Lung (tissue), 12 donors: ENCODE results near the gene COL16A1. TPM values are rescaled to one million over a fixed set of nuclear protein-coding genes. Genes with fewer than 3 reads are reported as not detected.

ENCODE experiments used
- ATAC-seq: fragments of 200-7000 bp; cut with Tn5 transposase; one replicate; pipeline ENCODE4 v1.9.1; 2020; ENCODE audit warnings: moderate number of reproducible peaks; ENCODE audit not compliant: insufficient read depth, low FRiP score
- DNase-seq, 3 donors: peaks; one replicate each; pipeline ENCODE4 v3.0.0-alpha.2; 2013 to 2017
- H3K27ac ChIP-seq, 2 donors: one replicate each; pipeline ENCODE4 v1.5.1; 2013; ENCODE audit warnings: mild to moderate bottlenecking in 2 of 2, moderate library complexity in 2 of 2, control low read depth in 1 of 2, inconsistent platforms in 1 of 2, low read depth in 1 of 2, low read length in 1 of 2
- H3K27me3 ChIP-seq, 3 donors: one replicate each; pipeline ENCODE4 v1.5.1; 2013; ENCODE audit warnings: low read length in 2 of 3; ENCODE audit not compliant: control insufficient read depth in 3 of 3, insufficient read depth in 3 of 3
- H3K36me3 ChIP-seq, 4 donors: one replicate each; pipeline ENCODE4 v1.5.1; 2013; ENCODE audit warnings: low read length in 4 of 4, mild to moderate bottlenecking in 1 of 4, moderate library complexity in 1 of 4; ENCODE audit not compliant: control insufficient read depth in 4 of 4, insufficient read depth in 4 of 4
- H3K4me1 ChIP-seq, 5 donors: one replicate each; pipeline ENCODE4 v1.5.1; 2013; ENCODE audit warnings: low read length in 5 of 5, mild to moderate bottlenecking in 2 of 5, moderate library complexity in 1 of 5; ENCODE audit not compliant: control insufficient read depth in 5 of 5, insufficient read depth in 5 of 5
- H3K4me3 ChIP-seq: one replicate; pipeline ENCODE4 v1.5.1; 2013; ENCODE audit warnings: mild to moderate bottlenecking, control low read depth, moderate library complexity
- H3K9ac ChIP-seq, 2 donors: one replicate each; pipeline ENCODE4 v1.5.1; 2013; ENCODE audit warnings: low read length in 2 of 2, control low read depth in 1 of 2; ENCODE audit not compliant: insufficient read depth in 1 of 2
- H3K9me3 ChIP-seq, 4 donors: one replicate each; pipeline ENCODE4 v1.5.1; 2013; ENCODE audit warnings: low read length in 3 of 4, mild to moderate bottlenecking in 1 of 4, moderate library complexity in 1 of 4; ENCODE audit not compliant: control insufficient read depth in 4 of 4, insufficient read depth in 3 of 4
- CTCF ChIP-seq: IDR thresholded peaks from 2 replicates; pipeline ENCODE4 v1.5.1; 2012; ENCODE audit warnings: mild to moderate bottlenecking; ENCODE audit errors: control extremely low read depth, extremely low read depth
- WGBS, 2 donors: extraction: QIAGEN DNeasy Blood & Tissue Kit; methylation state at CpG; one replicate each; pipeline ENCODE4 v1.1.7; 2013; 5-methylcytosine and 5-hydroxymethylcytosine counted together
- polyA plus RNA-seq, 2 donors: library from polyadenylated mRNA; stranded (reverse); fragments of 200-250 nt; gene quantifications; one replicate each; pipeline ENCODE4 v1.2.1, GENCODE V29; 2013
- total RNA-seq, 2 donors: library from RNA; depleted of rRNA in 1 of 2; stranded (reverse); fragments of >200 nt in 1 of 2; gene quantifications; one replicate each; pipeline ENCODE4 v1.2.1, GENCODE V29; 2014 to 2021
- donor health status: control.
- donor health status: control.
- donor health status: Bipolar disorder and iron deficiency.
- donor health status: healthy.
- donor health status: DM: yes; HTN: yes; CAD: no.

COL16A1 gene
- total and polyA plus RNA-seq, 4 donors = 16.5 to 83.2 (median 43.3) TPM

GRCh38 chr1:31751822-31752241 is 48.0 kb upstream of the COL16A1 start:
- Histone ChIP-seq H3K27me3 (no peaks in the 10 kb centered on the region), H3K36me3 (no peaks in the 10 kb centered on the region), H3K4me1 (peaks cover 0 to 62% (median 25%) of the 10 kb centered on the region in 5 donors), H3K9me3 (no peaks in the 10 kb centered on the region), H3K27ac (no peak overlapping the region), H3K4me3 (no peak overlapping the region), H3K9ac (no peak overlapping the region)
- DNase-seq (no peak), ATAC-seq (no peak)
- WGBS, 2 donors = 73 to 76% methylated on average over 5 of the region's 5 CpGs
- no peak for TF ChIP-seq CTCF

- Histone ChIP-seq H3K4me1 (peaks cover 0 to 70% (median 33%) of the 10 kb centered on the region in 5 donors), H3K27me3 (no peaks in the 10 kb centered on the region), H3K27ac (no peak overlapping the region), H3K36me3 (no peaks in the 10 kb centered on the region), H3K4me3 (no peak overlapping the region), H3K9ac (no peak overlapping the region), H3K9me3 (no peaks in the 10 kb centered on the region)
- TF ChIP-seq CTCF = no peak
- 24 to 40% methylated on average over 10 to 11 of the region's 11 CpGs for WGBS, 2 donors
- DNase-seq (no peak), ATAC-seq (no peak)
These were observed 47.2 kb upstream of the COL16A1 start for GRCh38 chr1:31750858-31751510.

- H3K27me3 ChIP-seq = no peaks in the 10 kb centered on the region
- TF ChIP-seq CTCF = no peak
- 64 to 75% methylated on average over 7 of the region's 7 CpGs for WGBS, 2 donors
- DNase-seq (no peak), ATAC-seq (no peak)
- peaks cover 0 to 64% (median 26%) of the 10 kb centered on the region in 5 donors for H3K4me1 ChIP-seq
- no peaks in the 10 kb centered on the region for H3K9me3 ChIP-seq
- H3K27ac ChIP-seq = no peak overlapping the region
- no peaks in the 10 kb centered on the region for H3K36me3 ChIP-seq
- no peak overlapping the region for H3K4me3 ChIP-seq
- no peak overlapping the region for H3K9ac ChIP-seq
These were observed 46.2 kb upstream of the COL16A1 start for GRCh38 chr1:31749785-31750735.
